ENCODE measurements around the gene B4GAT1. TPM values are rescaled to one million over a fixed set of nuclear protein-coding genes. Genes with fewer than 3 reads are reported as not detected.

The B4GAT1 gene
- total RNA-seq, 4 donors from 2014 or later: 53.4 to 105 (median 97.6) TPM

DNA sequence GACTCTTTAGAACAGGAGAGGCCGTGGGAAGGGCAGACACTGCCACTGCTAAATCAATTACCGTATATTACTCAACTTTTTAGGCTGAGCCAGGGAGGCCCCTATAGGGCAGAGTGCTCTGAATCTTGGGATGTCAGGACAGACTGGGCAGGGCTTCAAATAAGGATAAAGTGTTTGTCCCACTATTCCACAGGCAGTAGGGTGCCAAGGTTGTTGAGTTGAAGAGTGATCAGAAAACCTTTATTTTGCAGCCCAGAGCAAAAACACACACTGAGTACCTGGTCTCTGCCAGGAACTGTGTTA is 1.6 kb upstream of the B4GAT1 start:
- Histone ChIP-seq H3K4me1 (peaks cover 3 to 37% (median 22%) of the 10 kb centered on the region in 4 donors), H3K36me3 (peaks cover 0 to 5% (median 0%) of the 10 kb centered on the region in 3 donors), H3K27ac (peak overlapping the region in 1 of 4 donors; percentile 10), H3K27me3 (no peaks in the 10 kb centered on the region), H3K9me3 (no peaks in the 10 kb centered on the region), H3K4me3 (no peak overlapping the region)
- TF ChIP-seq EP300 (IDR thresholded peaks at IDR 0.05): no peak
- TF ChIP-seq, protein P1, sequence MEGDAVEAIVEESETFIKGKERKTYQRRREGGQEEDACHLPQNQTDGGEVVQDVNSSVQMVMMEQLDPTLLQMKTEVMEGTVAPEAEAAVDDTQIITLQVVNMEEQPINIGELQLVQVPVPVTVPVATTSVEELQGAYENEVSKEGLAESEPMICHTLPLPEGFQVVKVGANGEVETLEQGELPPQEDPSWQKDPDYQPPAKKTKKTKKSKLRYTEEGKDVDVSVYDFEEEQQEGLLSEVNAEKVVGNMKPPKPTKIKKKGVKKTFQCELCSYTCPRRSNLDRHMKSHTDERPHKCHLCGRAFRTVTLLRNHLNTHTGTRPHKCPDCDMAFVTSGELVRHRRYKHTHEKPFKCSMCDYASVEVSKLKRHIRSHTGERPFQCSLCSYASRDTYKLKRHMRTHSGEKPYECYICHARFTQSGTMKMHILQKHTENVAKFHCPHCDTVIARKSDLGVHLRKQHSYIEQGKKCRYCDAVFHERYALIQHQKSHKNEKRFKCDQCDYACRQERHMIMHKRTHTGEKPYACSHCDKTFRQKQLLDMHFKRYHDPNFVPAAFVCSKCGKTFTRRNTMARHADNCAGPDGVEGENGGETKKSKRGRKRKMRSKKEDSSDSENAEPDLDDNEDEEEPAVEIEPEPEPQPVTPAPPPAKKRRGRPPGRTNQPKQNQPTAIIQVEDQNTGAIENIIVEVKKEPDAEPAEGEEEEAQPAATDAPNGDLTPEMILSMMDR (IDR thresholded peaks at IDR 0.05): no peak
- no peak for TF ChIP-seq POLR2A (IDR thresholded peaks at IDR 0.05)
- DNase-seq (ENCODE audit: low spot score in 2 of 2): no peak
- WGBS, 2 donors: 43 to 49% methylated on average over 2 of the region's 2 CpGs

DNA sequence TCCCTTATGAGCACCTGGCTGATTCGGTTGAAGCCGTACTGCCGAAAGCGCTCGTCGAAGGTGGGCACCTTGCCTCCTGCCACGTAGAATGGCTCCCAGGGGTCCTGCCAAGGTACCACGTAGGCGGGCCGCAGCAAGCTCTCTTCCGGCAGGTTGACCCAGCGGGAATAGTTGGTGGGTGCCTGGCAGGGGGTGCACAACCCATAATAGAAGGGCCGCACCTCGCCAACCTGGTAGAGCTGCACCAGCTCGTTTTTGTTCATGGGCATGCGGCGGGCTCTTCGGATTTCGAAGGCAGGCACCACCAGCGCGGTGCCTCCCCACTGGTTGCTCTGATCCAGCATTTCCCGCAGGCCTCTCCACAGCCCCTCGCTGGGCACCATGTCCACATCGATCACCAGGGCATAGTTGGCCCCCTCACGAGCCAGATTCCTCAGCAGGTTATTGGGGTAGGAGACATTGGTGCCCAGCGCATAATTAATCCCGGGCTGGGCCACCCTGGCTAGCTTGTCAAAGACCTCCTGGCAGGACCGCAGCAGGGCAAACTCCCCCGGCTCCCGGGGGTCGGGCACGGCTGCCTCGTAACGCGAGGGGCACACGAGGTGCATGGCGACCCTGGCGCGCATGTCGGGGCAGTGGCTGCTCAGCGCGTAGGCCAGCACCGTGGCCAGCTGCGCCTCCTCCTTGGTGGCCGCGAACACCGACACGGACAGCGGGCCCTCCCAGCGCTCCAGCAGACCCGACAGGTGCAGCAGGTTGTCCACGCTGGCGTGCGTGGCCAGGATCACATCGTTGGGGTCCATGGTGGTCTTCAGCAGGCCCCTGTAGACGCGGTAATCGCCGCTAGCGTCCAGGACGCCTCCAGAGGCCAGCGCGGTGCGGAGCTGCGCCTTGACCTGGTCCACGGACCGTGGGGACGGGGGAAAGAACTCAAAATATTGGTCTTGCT is 679 bp downstream of the B4GAT1 start:
- no peaks in the 10 kb centered on the region for H3K9me3 ChIP-seq
- no peaks in the 10 kb centered on the region for H3K27me3 ChIP-seq
- H3K36me3 ChIP-seq: peaks cover 0 to 17% (median 6%) of the 10 kb centered on the region in 3 donors
- DNase-seq (ENCODE audit: low spot score in 2 of 2): no peak
- H3K4me1 ChIP-seq: peaks cover 3 to 51% (median 27%) of the 10 kb centered on the region in 4 donors
- H3K4me3 ChIP-seq: peak overlapping the region; percentile 72 to 97 (median 81)
- 33 to 37% methylated on average over 33 to 46 of the region's 68 CpGs for WGBS, 2 donors
- peak overlapping the region; percentile 76 to 95 (median 86) for H3K27ac ChIP-seq
- TF ChIP-seq EP300 (IDR thresholded peaks at IDR 0.05) (no peak), POLR2A (IDR thresholded peaks at IDR 0.05) (no peak)
- TF ChIP-seq, protein P1 (IDR thresholded peaks at IDR 0.05): no peak

GRCh38 chr11:66345316-66345649 is 2.1 kb downstream of the B4GAT1 start:
- TF ChIP-seq EP300 (IDR thresholded peaks at IDR 0.05): no peak
- TF ChIP-seq, protein P1 (IDR thresholded peaks at IDR 0.05): no peak
- no peak for TF ChIP-seq POLR2A (IDR thresholded peaks at IDR 0.05)
- Histone ChIP-seq H3K4me3 (peak overlapping the region; percentile 72 to 97 (median 86)), H3K36me3 (peaks cover 0 to 32% (median 18%) of the 10 kb centered on the region in 3 donors), H3K9me3 (no peaks in the 10 kb centered on the region), H3K4me1 (peaks cover 3 to 51% (median 27%) of the 10 kb centered on the region in 4 donors), H3K27ac (peak overlapping the region; percentile 46 to 95 (median 82)), H3K27me3 (no peaks in the 10 kb centered on the region)
- 5 to 6% methylated on average over 4 to 7 of the region's 7 CpGs for WGBS, 2 donors
- DNase-seq (ENCODE audit: low spot score in 2 of 2): no peak

- 1% methylated on average over 31 to 43 of the region's 59 CpGs for WGBS, 2 donors
- TF ChIP-seq POLR2A (IDR thresholded peaks at IDR 0.05) (peak in 1 of 2 donors; percentile 61), EP300 (IDR thresholded peaks at IDR 0.05) (peak; percentile 95 to 96)
- TF ChIP-seq, protein P1 (IDR thresholded peaks at IDR 0.05): peak in 4 of 5 experiments; percentile 10 to 62 (median 28)
- Histone ChIP-seq H3K4me3 (peak within 1 kb of the TSS; percentile 72 to 97 (median 86)), H3K36me3 (peaks cover 0 to 37% (median 24%) of the 10 kb centered on the region in 3 donors), H3K27me3 (no peaks in the 10 kb centered on the region), H3K9me3 (no peaks in the 10 kb centered on the region), H3K4me1 (peaks cover 3 to 51% (median 27%) of the 10 kb centered on the region in 4 donors), H3K27ac (peak within 1 kb of the TSS; percentile 46 to 95 (median 82))
- peak; percentile 97 to 98 for DNase-seq (ENCODE audit: low spot score in 2 of 2)
Observed at GRCh38 chr11:66344550-66345315, 2.7 kb downstream of the B4GAT1 start, which contains the start of gene BRMS1. Gene BRMS1, minus strand, starts transcription at chr11:66345104. Its CDS starts 2,870 bp downstream, at chr11:66342234.

All from tibial nerve (tissue), 4 donors.